HL-60 (cell line): Measurements from ENCODE around the gene CAST.

Experiments
- DNase-seq, 2 experiments: peaks; one replicate each; pipeline ENCODE4 v3.0.0-alpha.2; 2010 to 2020; ENCODE audit warnings: low read depth in 1 of 2, low spot score in 1 of 2
- H3K27ac ChIP-seq: fragments of 250-450 bp; sonication (Bioruptor Pico); replicated peaks from 2 replicates; pipeline ENCODE4 v1.5.1; 2020; ENCODE audit warnings: mild to moderate bottlenecking, moderate library complexity
- H3K27me3 ChIP-seq: fragments of 250-450 bp; sonication (Bioruptor Pico); 2 replicates; pipeline ENCODE4 v1.5.1; 2021; ENCODE audit warnings: mild to moderate bottlenecking, moderate library complexity; ENCODE audit not compliant: insufficient read depth, poor library complexity, severe bottlenecking
- H3K4me3 ChIP-seq: replicated peaks from 2 replicates; pipeline ENCODE4 v1.5.1; 2011; ENCODE audit warnings: mild to moderate bottlenecking, control low read depth, low read length; ENCODE audit not compliant: insufficient read depth
- GABPA ChIP-seq: IDR thresholded peaks from 2 replicates; pipeline ENCODE4 v1.6.1; 2012; ENCODE audit warnings: low read depth
- POLR2AphosphoS5 ChIP-seq: IDR thresholded peaks from 2 replicates; pipeline ENCODE4 v1.6.1; 2012; ENCODE audit warnings: low read depth
- SPI1 ChIP-seq: IDR thresholded peaks from 2 replicates; pipeline ENCODE4 v1.6.1; 2012; ENCODE audit warnings: low read depth, mild to moderate bottlenecking, borderline replicate concordance
- TF ChIP-seq, protein P1 (sequence below): IDR thresholded peaks from one replicate; pipeline ENCODE4 v1.5.1; 2011; ENCODE audit warnings: low read length, control low read depth, inconsistent platforms; ENCODE audit not compliant: insufficient read depth
- TF ChIP-seq, protein P2 (sequence below): IDR thresholded peaks from 2 replicates; pipeline ENCODE4 v1.6.1; 2012; ENCODE audit warnings: low read depth; ENCODE audit not compliant: insufficient replicate concordance

Gene CAST

DNA sequence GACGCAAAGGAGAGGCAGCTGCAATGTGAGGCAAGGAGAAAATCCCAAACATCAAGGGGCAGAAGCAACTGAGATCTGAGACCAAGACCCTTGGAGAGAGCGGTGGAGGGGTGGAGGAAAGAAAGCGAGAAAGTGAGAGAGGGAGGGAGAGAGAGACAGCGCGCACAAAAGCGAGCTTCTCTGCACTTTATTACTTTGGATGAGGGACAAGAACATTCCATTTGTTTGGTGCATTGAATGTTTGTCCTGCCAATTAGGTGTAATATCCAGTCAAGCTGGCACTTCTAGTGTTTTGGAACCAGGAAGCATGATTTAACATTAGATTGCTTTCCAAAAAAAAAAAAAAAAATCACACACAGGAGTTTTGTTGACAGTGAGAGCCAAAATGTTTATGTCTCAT lies 1.4 kb downstream of the CAST start:
- TF ChIP-seq POLR2AphosphoS5 (no peak), GABPA (no peak), SPI1 (no peak)
- TF ChIP-seq, protein P1, sequence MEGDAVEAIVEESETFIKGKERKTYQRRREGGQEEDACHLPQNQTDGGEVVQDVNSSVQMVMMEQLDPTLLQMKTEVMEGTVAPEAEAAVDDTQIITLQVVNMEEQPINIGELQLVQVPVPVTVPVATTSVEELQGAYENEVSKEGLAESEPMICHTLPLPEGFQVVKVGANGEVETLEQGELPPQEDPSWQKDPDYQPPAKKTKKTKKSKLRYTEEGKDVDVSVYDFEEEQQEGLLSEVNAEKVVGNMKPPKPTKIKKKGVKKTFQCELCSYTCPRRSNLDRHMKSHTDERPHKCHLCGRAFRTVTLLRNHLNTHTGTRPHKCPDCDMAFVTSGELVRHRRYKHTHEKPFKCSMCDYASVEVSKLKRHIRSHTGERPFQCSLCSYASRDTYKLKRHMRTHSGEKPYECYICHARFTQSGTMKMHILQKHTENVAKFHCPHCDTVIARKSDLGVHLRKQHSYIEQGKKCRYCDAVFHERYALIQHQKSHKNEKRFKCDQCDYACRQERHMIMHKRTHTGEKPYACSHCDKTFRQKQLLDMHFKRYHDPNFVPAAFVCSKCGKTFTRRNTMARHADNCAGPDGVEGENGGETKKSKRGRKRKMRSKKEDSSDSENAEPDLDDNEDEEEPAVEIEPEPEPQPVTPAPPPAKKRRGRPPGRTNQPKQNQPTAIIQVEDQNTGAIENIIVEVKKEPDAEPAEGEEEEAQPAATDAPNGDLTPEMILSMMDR, result no peak
- TF ChIP-seq, protein P2, sequence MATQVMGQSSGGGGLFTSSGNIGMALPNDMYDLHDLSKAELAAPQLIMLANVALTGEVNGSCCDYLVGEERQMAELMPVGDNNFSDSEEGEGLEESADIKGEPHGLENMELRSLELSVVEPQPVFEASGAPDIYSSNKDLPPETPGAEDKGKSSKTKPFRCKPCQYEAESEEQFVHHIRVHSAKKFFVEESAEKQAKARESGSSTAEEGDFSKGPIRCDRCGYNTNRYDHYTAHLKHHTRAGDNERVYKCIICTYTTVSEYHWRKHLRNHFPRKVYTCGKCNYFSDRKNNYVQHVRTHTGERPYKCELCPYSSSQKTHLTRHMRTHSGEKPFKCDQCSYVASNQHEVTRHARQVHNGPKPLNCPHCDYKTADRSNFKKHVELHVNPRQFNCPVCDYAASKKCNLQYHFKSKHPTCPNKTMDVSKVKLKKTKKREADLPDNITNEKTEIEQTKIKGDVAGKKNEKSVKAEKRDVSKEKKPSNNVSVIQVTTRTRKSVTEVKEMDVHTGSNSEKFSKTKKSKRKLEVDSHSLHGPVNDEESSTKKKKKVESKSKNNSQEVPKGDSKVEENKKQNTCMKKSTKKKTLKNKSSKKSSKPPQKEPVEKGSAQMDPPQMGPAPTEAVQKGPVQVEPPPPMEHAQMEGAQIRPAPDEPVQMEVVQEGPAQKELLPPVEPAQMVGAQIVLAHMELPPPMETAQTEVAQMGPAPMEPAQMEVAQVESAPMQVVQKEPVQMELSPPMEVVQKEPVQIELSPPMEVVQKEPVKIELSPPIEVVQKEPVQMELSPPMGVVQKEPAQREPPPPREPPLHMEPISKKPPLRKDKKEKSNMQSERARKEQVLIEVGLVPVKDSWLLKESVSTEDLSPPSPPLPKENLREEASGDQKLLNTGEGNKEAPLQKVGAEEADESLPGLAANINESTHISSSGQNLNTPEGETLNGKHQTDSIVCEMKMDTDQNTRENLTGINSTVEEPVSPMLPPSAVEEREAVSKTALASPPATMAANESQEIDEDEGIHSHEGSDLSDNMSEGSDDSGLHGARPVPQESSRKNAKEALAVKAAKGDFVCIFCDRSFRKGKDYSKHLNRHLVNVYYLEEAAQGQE, result no peak
- H3K27me3 ChIP-seq, result no peaks in the 10 kb centered on the region
- H3K27ac ChIP-seq, result no peak overlapping the region
- no peak for DNase-seq
- no peak overlapping the region for H3K4me3 ChIP-seq

DNA sequence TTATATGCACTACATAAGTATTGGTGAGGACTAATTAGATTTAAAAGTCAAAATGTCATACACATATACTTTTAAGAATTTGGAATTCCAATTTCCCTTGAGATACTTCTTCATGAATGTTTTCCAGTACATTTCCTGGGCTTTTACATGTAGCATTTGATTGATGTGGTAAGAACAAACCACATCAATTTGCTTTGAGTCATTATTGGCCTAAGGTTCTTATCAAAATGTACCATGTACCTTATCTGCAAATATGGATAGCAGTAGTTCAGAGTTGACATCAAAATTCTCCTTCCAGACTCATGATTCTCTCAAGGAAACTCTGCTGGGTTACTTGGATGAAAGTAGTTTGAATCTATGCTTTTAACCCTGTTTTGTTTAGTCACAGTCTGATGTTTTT lies 2.5 kb downstream of the CAST start:
- no peak overlapping the region for H3K4me3 ChIP-seq
- no peak overlapping the region for H3K27ac ChIP-seq
- no peak for DNase-seq
- TF ChIP-seq SPI1, result no peak
- no peak for TF ChIP-seq GABPA
- TF ChIP-seq, protein P1, result no peak
- TF ChIP-seq POLR2AphosphoS5, result no peak
- TF ChIP-seq, protein P2, result no peak
- no peaks in the 10 kb centered on the region for H3K27me3 ChIP-seq

DNA sequence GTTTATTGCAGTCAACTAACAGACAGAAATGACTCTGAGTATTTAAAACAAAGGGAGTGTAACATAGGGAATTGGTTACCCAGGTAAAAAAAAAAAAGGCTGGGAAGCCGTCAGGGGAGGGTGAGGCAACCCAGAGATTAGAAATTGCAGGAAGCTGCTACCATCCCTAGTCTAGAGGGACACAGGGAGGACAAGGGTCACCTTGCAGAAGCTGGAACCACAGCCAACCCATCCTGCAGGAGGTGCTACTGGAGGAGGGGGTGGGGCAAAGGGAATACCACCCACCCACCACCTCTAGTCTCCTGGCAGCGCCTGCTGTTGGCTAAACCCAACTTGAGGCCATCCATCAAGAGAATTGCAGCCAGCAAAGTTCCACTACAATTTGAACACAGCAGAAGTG lies 6.5 kb downstream of the CAST start:
- DNase-seq, result no peak
- no peak overlapping the region for H3K27ac ChIP-seq
- TF ChIP-seq, protein P1, result no peak
- TF ChIP-seq POLR2AphosphoS5 (no peak), GABPA (no peak), SPI1 (no peak)
- TF ChIP-seq, protein P2, result no peak
- H3K4me3 ChIP-seq, result no peak overlapping the region
- no peaks in the 10 kb centered on the region for H3K27me3 ChIP-seq
